Measurements from ENCODE around the gene SDHAF3.
"Not testable (repeated sequence)": the region's sequence is repeated elsewhere in the genome, so short reads cannot be mapped to it uniquely, and the experiment has no call there.

DNA sequence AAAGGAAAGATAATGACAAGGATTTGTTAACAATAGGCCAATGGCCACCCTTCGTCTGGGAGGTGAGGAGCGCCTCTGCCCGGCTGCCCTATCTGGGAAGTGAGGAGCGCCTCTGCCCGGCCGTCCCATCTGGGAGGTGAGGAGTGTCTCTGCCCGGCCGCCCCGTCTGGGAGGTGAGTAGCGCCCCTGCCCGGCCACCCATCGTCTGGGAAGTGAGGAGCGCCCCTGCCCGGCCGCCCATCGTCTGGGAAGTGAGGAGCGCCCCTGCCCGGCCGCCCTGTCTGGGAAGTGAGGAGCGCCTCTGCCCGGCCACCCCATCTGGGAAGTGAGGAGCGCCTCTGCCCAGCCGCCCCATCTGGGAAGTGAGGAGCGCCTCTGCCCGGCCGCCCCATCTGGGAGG is 42.5 kb downstream of the SDHAF3 start:
- TF ChIP-seq, protein P1, sequence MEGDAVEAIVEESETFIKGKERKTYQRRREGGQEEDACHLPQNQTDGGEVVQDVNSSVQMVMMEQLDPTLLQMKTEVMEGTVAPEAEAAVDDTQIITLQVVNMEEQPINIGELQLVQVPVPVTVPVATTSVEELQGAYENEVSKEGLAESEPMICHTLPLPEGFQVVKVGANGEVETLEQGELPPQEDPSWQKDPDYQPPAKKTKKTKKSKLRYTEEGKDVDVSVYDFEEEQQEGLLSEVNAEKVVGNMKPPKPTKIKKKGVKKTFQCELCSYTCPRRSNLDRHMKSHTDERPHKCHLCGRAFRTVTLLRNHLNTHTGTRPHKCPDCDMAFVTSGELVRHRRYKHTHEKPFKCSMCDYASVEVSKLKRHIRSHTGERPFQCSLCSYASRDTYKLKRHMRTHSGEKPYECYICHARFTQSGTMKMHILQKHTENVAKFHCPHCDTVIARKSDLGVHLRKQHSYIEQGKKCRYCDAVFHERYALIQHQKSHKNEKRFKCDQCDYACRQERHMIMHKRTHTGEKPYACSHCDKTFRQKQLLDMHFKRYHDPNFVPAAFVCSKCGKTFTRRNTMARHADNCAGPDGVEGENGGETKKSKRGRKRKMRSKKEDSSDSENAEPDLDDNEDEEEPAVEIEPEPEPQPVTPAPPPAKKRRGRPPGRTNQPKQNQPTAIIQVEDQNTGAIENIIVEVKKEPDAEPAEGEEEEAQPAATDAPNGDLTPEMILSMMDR (IDR thresholded peaks at IDR 0.05): not testable (repeated sequence)
- not testable (repeated sequence) for TF ChIP-seq ZFX (IDR thresholded peaks at IDR 0.05; ENCODE audit: borderline replicate concordance)
